SK-N-MC (cell line): ENCODE data around the gene ERP27.

Source experiments
- EZH2 ChIP-seq: fragments of 200-600 bp; sonication (generic); IDR thresholded peaks from one replicate; pipeline ENCODE4 v1.6.1; 2017; ENCODE audit warnings: antibody characterized with exemption
- FOXP2 ChIP-seq: optimal IDR thresholded peaks from 2 replicates; pipeline ENCODE3; 2011; ENCODE audit warnings: mild to moderate bottlenecking, moderate library complexity; ENCODE audit not compliant: insufficient read depth; ENCODE audit errors: extremely low read length, control extremely low read depth
- POLR2AphosphoS5 ChIP-seq: IDR thresholded peaks from 2 replicates; pipeline ENCODE4 v1.6.1; 2012; ENCODE audit warnings: mild to moderate bottlenecking, low read depth, low read length, borderline replicate concordance

DNA sequence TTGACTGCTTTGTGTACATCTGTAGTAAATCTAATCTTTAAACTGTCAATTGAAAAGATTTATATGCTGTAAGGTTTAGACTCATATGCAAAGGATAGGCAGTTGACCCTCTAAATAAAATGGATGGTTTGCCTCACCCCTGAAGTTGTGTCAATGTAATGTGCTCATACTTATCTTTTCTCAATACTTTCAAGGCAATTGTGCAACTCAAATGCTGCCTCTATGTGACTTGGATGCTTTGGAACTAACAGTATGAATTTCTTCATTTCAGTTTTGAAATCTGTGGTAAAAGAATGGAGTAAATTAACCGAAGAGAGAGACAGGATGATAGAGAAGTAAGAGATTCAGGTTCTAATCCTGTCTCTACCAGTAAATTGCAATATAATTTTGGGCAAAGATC, 44.2 kb upstream of the ERP27 start:
- TF ChIP-seq EZH2, result no peak
- TF ChIP-seq POLR2AphosphoS5, result no peak
- no peak for TF ChIP-seq FOXP2
